Esophagus squamous epithelium (tissue), 4 donors: ENCODE data around the gene SWAP70.

Experiments
- CTCF ChIP-seq, 6 experiments: fragments of 450-650 bp in 4 of 6; fragments of 200-600 bp in 2 of 6; sonication (generic) in 2 of 6; IDR thresholded peaks; one replicate each; pipeline ENCODE4 v1.5.1; 2016 to 2019; ENCODE audit warnings: antibody characterized with exemption in 6 of 6, mild to moderate bottlenecking in 4 of 6, moderate library complexity in 4 of 6
- POLR2A ChIP-seq, 4 donors: fragments of 450-650 bp; IDR thresholded peaks; one replicate each; pipeline ENCODE4 v1.6.1; 2017; ENCODE audit warnings: antibody characterized with exemption in 4 of 4, mild to moderate bottlenecking in 4 of 4, moderate library complexity in 3 of 4

- no peak for TF ChIP-seq POLR2A (IDR thresholded peaks at IDR 0.05)
- no peak for TF ChIP-seq CTCF (IDR thresholded peaks at IDR 0.05)
These were observed 38.7 kb upstream of the SWAP70 start for GRCh38 chr11:9625162-9625561.
